ENCODE data around the gene TDRD10.

The TDRD10 gene

GRCh38 chr1:154552036-154552435 is 50.0 kb downstream of the TDRD10 start:
- DNase-seq (ENCODE audit: low read depth, low spot score) = no peak

- no peak for DNase-seq (ENCODE audit: low read depth, low spot score)
Observed at GRCh38 chr1:154553056-154554030, 51.3 kb downstream of the TDRD10 start.

- no peak for DNase-seq (ENCODE audit: low read depth, low spot score)
Observed at GRCh38 chr1:154556422-154556821, 54.4 kb downstream of the TDRD10 start.

- no peak for DNase-seq (ENCODE audit: low read depth, low spot score)
Observed at GRCh38 chr1:154557248-154557938, 55.4 kb downstream of the TDRD10 start.

- no peak for DNase-seq (ENCODE audit: low read depth, low spot score)
Observed at GRCh38 chr1:154557939-154558719, 56.1 kb downstream of the TDRD10 start, which contains the start of gene UBE2Q1. Gene UBE2Q1 (minus strand): TSS chr1:154558662. CDS start chr1:154558553, 109 bp downstream.

DNA sequence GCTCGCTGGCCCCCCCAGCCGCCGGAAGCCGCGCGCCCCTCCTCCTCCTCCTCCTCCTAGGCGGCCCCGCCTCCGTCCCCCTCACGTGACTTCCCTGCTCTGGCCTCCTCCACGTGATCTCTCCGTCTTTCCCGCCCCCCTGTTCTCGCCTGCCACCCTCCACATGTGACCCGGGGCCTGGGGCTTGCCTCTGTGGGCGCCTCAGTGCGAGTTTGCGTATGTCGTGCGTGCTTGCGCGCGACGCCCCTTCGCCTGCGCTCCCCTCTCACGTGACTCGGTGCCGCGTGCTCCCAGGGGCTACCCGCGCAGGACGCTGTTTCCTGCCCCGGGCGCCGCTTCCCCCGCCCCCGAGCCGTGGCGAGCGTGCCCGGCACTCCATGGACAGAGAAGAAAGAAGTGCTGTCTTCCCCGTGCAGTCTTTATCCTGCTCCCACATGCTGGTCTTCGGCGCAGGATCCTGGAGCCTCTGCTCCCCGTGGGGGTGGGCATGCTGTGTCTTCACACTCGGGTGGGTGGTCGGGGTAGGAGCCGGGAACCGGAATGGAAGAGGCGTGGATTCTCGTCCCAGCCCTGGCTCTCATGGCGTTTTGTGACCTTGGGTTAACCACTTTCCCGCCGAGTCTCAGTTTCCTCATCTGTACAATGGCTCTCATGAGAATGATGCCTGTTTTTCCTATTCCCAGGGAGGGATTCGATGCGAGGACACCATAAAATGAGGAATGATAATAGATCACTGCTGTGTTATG is 56.9 kb downstream of the TDRD10 start:
- peak; percentile 98 for DNase-seq (ENCODE audit: low read depth, low spot score)

DNA sequence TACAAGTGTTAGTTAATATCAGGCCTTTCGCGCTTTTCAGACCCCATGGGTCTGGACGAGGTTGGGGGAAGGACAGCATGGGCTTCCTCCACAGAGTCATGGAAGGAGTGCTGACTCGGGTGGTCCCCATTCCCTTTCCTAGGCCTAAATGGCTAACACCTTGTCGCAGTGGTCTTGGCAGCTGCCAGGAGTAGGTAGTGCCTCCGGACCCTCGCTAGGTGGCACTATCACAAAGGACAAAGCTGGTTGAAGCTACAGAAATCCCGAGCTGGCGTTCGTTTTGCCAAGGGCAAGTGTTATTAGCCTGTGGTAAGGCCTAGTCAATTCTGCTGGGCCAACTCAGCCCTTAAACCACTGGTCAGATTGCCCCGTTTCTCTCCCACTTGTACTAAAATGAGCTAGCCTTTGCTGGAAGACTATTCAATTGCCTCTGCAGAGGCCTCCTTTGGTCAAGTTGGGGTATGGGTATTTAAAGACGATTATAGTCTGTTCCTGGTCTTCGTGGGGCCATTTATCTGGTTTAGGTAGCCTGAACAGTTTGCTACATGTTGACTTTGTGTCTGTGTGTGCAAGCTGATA is 57.5 kb downstream of the TDRD10 start:
- DNase-seq (ENCODE audit: low read depth, low spot score) = peak; percentile 69

DNA sequence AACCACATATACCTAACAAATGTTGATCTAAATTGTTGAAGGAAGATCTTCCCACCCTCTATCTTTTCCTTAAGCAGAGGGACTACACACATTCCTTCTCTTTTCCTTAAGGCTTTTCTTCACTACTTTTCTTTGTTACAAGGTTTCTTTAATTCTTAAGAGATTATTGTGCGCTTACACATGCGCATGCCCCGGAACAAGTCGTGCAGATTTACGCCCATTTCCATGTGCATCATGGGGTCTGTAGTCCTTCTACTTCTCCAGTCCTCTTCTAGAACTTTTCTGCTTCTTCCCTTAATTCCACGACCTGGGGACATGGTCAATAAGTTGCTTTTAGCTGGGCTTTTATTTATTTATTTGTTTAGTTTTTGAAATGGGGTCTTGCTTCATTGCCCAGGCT is 63.9 kb downstream of the TDRD10 start:
- DNase-seq (ENCODE audit: low read depth, low spot score) = no peak

DNA sequence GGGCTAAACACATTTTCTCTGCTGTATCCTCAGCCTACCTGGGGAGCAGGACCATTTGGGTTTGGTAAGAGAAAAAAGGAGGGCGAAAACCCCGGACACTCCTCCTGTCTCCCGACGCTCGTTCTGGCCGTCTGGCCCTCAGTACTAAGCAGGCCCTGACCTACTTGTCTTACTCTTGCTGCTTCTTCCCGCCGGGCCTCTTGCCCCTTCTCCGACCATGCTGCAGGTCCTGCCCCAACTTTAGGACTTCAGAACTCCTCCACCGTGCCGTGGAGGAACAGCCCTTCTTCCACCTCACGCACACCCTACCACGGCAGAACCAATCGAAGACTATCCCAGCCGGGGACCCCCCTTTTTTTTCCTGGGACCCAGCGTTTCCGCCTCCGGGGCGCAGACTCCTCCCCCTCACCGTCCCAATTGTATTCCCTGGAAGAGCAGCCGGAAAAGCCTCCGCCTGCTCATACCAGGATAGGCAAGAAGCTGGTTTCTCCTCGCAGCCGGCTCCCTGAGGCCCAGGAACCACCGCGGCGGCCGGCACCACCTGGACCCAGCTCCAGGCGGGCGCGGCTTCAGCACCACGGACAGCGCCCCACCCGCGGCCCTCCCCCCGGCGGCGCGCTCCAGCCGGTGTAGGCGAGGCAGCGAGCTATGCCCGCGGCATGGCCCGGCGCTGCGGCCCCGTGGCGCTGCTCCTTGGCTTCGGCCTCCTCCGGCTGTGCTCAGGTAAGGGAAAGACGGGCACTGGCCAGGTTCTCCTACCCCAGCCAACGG is 65.6 kb downstream of the TDRD10 start, which contains the start of gene CHRNB2:
TSS of gene CHRNB2 (plus strand) at position 393 of the 771 bp plus-strand sequence. CDS start at position 660, 267 bp downstream.
- DNase-seq (ENCODE audit: low read depth, low spot score) = peak; percentile 40

DNA sequence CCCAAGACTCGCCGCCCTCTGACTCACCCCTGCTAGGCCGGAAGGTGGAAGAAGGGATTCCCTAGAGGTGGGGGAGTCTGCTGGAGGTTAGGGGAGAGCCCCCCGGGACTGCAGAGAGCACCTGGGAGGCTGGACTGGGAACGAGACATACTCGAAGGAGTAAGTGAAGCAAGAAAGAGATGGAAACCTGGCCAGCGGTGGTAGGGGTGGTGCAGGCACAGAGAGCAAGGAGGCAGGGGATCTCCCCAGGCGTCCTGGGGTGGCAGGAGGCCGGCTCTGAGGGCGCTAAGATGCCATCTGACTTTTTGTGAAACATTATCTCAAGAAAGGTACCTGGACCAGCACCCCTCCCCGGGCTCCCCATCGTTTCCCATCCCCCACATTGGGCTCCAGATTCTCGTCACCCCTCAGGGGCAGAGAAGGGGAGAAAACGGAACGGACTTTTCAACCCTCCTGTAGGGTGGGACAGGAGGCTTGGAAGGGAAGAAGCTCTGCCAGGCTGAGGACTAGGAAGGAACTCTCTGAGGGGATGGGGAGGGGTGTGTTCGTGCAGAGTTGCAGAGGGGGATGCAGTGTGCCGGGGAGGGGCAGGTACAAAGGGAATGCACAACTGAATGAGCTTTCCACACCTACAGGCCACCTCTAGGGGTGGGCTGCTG is 66.3 kb downstream of the TDRD10 start:
- DNase-seq (ENCODE audit: low read depth, low spot score) = no peak

GRCh38 chr1:154571244-154571963 is 69.4 kb downstream of the TDRD10 start:
- no peak for DNase-seq (ENCODE audit: low read depth, low spot score)

- DNase-seq (ENCODE audit: low read depth, low spot score) = no peak
Observed at GRCh38 chr1:154571964-154572288, 69.9 kb downstream of the TDRD10 start.

DNA sequence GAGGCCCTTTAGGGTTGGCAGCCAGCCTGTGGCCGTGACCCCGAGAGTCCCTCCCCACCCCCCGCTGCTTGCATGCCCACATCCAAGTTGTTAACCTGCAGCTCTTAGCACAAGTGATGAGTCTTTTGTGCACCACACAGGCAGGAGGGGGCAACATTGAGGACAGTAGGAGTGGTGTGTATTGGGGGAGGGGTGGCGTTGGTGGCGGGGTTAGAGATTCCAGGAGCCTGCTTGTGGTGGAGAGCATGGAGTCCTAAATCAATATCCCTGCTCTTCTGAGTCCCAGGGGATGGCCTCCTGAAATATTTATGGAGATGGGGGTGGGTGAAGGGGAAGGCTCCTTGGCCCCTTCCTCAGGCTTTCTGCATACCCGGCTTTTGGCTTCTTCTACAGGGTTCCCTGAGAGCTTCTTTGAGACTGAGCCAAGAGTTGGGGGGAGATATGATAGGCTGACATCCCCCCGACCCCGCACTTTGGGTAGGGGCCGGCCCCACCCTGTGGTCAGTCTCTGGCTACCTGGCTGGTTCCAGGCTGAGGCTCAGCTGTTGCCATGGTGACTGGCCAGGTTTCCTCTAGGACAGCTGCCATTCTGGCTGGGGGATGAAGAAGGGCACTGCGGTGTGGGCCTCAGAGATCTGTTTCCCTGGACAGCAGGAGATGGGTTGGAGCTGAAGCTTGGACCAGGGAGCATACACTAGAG is 70.6 kb downstream of the TDRD10 start:
- no peak for DNase-seq (ENCODE audit: low read depth, low spot score)

GRCh38 chr1:154573168-154573510 is 71.1 kb downstream of the TDRD10 start:
- DNase-seq (ENCODE audit: low read depth, low spot score) = no peak

DNA sequence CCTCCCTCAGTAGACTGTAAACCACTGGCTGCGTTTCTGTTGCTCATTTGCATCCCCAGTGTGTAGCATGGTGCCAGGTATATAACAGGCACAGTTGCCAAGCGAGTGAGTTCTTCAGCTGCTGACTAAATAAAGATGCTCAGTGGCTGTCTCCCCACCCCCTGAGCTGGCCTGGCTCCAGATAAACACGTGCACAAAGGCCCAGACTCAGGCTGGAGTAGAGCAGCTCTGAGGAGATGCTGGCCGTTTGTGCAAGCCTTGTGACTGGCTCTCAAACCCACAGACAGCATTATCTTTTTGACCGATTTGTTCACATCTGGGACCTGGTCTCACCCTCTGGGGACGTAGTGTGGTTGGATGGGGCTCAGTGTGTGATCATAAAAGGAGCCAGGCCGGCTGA is 72.7 kb downstream of the TDRD10 start:
- no peak for DNase-seq (ENCODE audit: low read depth, low spot score)

DNA sequence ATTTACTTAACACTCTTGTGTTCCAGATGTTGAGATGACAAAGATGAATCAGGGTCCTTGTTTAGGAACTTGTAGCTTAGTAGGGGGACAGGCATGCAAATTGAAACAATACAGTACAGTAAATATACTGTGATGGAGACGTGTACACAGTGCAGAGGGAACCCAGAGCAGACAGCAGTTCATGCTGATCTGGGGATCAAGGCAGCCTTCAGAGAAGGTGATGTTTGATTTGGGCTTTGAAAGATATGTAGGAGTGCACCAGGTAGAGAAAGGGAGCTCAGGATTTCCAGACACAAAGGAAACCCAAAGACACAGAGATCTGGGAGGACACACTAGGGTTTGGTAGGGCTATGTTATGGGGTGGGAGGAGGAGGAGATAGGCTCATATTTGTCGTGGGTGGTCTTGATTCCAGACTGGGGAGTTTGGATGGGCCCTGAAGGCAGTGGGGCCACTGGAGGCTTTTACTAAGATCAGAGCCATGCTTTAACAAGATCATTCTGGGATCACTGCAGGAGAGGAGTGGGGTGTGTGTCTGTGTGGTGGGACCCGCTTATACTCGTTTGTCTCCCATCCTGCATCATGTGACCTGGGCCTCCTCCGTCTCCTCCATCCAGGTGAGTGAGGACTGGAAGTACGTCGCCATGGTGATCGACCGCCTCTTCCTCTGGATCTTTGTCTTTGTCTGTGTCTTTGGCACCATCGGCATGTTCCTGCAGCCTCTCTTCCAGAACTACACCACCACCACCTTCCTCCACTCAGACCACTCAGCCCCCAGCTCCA is 73.3 kb downstream of the TDRD10 start:
- no peak for DNase-seq (ENCODE audit: low read depth, low spot score)

DNA sequence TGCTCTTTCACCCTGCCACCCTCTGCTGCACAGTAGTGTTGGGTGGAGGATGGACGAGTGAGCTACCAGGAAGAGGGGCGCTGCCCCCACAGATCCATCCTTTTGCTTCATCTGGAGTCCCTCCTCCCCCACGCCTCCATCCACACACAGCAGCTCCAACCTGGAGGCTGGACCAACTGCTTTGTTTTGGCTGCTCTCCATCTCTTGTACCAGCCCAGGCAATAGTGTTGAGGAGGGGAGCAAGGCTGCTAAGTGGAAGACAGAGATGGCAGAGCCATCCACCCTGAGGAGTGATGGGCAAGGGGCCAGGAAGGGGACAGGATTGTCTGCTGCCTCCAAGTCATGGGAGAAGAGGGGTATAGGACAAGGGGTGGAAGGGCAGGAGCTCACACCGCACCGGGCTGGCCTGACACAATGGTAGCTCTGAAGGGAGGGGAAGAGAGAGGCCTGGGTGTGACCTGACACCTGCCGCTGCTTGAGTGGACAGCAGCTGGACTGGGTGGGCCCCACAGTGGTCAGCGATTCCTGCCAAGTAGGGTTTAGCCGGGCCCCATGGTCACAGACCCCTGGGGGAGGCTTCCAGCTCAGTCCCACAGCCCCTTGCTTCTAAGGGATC is 74.0 kb downstream of the TDRD10 start:
- DNase-seq (ENCODE audit: low read depth, low spot score) = no peak
